Measurements from ENCODE around the gene OR5K2.
A peak's percentile ranks its signal among the peaks of the same experiment; 100 is the strongest.

The OR5K2 gene

GRCh38 chr3:98521897-98522543 is 24.5 kb downstream of the OR5K2 start:
- peak; percentile 11 to 27 (median 12) for DNase-seq (ENCODE audit: low read depth in 3 of 3, low spot score in 1 of 3)

GRCh38 chr3:98522544-98523281 is 25.2 kb downstream of the OR5K2 start, which contains the start of gene CLDND1:
Gene CLDND1, minus strand, starts transcription at chr3:98522902. Its CDS starts 1,478 bp downstream, at chr3:98521424.
- peak; percentile 87 to 91 (median 89) for DNase-seq (ENCODE audit: low read depth in 3 of 3, low spot score in 1 of 3)

- no peak for DNase-seq (ENCODE audit: low read depth in 3 of 3, low spot score in 1 of 3)
Observed at GRCh38 chr3:98525494-98525893, 28.0 kb downstream of the OR5K2 start.

GRCh38 chr3:98528474-98529346 is 31.2 kb downstream of the OR5K2 start:
- DNase-seq (ENCODE audit: low read depth in 3 of 3, low spot score in 1 of 3): no peak

- DNase-seq (ENCODE audit: low read depth in 3 of 3, low spot score in 1 of 3): no peak
Observed at GRCh38 chr3:98529856-98530459, 32.5 kb downstream of the OR5K2 start.

GRCh38 chr3:98530676-98531075 is 33.2 kb downstream of the OR5K2 start:
- DNase-seq (ENCODE audit: low read depth in 3 of 3, low spot score in 1 of 3): no peak

- DNase-seq (ENCODE audit: low read depth in 3 of 3, low spot score in 1 of 3): no peak
Observed at GRCh38 chr3:98531622-98532274, 34.3 kb downstream of the OR5K2 start, which contains the start of gene GPR15. Gene GPR15, plus strand, starts transcription at chr3:98531978. Its CDS starts 56 bp downstream, at chr3:98532034.

- DNase-seq (ENCODE audit: low read depth in 3 of 3, low spot score in 1 of 3): no peak
Observed at GRCh38 chr3:98532275-98532637, 34.8 kb downstream of the OR5K2 start.

- DNase-seq (ENCODE audit: low read depth in 3 of 3, low spot score in 1 of 3): no peak
Observed at GRCh38 chr3:98532709-98533571, 35.5 kb downstream of the OR5K2 start.

- no peak for DNase-seq (ENCODE audit: low read depth in 3 of 3, low spot score in 1 of 3)
Observed at GRCh38 chr3:98534168-98534567, 36.7 kb downstream of the OR5K2 start.

- DNase-seq (ENCODE audit: low read depth in 3 of 3, low spot score in 1 of 3): no peak
Observed at GRCh38 chr3:98534734-98535133, 37.3 kb downstream of the OR5K2 start.

- no peak for DNase-seq (ENCODE audit: low read depth in 3 of 3, low spot score in 1 of 3)
Observed at GRCh38 chr3:98536456-98537017, 39.1 kb downstream of the OR5K2 start.

- DNase-seq (ENCODE audit: low read depth in 3 of 3, low spot score in 1 of 3): no peak
Observed at GRCh38 chr3:98540346-98540745, 42.9 kb downstream of the OR5K2 start.

GRCh38 chr3:98541695-98542094 is 44.2 kb downstream of the OR5K2 start:
- DNase-seq (ENCODE audit: low read depth in 3 of 3, low spot score in 1 of 3): no peak

- DNase-seq (ENCODE audit: low read depth in 3 of 3, low spot score in 1 of 3): no peak
Observed at GRCh38 chr3:98542623-98543022, 45.1 kb downstream of the OR5K2 start.

GRCh38 chr3:98545940-98546339 is 48.5 kb downstream of the OR5K2 start:
- no peak for DNase-seq (ENCODE audit: low read depth in 3 of 3, low spot score in 1 of 3)
